GM21737 (cell line): ENCODE results near the gene PCNX1.

ENCODE experiments used
- ATAC-seq: cut with Tn5 transposase; IDR thresholded peaks from one replicate; pipeline ENCODE4 v1.9.1; 2021; ENCODE audit warnings: mild to moderate bottlenecking, moderate library complexity; ENCODE audit not compliant: unreplicated experiment

Gene PCNX1

GRCh38 chr14:70887737-70888499, 19.3 kb upstream of the PCNX1 start:
- no peak for ATAC-seq

GRCh38 chr14:70888681-70889175, 18.5 kb upstream of the PCNX1 start:
- no peak for ATAC-seq

GRCh38 chr14:70889555-70889954, 17.7 kb upstream of the PCNX1 start:
- no peak for ATAC-seq

- ATAC-seq: no peak
These were observed 16.2 kb upstream of the PCNX1 start for GRCh38 chr14:70890826-70891659.

- no peak for ATAC-seq
These were observed 15.5 kb upstream of the PCNX1 start for GRCh38 chr14:70891737-70892136.

- no peak for ATAC-seq
These were observed 14.0 kb upstream of the PCNX1 start for GRCh38 chr14:70893062-70893845.

- ATAC-seq: no peak
These were observed 13.4 kb upstream of the PCNX1 start for GRCh38 chr14:70893858-70894291.

GRCh38 chr14:70894868-70895267, 12.4 kb upstream of the PCNX1 start:
- no peak for ATAC-seq

GRCh38 chr14:70896317-70896716, 10.9 kb upstream of the PCNX1 start:
- ATAC-seq: no peak

- ATAC-seq: no peak
These were observed 10.3 kb upstream of the PCNX1 start for GRCh38 chr14:70896981-70897380.

- ATAC-seq: no peak
These were observed 9.8 kb upstream of the PCNX1 start for GRCh38 chr14:70897464-70897863.

GRCh38 chr14:70898111-70898745, 9.0 kb upstream of the PCNX1 start:
- no peak for ATAC-seq

- no peak for ATAC-seq
These were observed 6.0 kb upstream of the PCNX1 start for GRCh38 chr14:70901269-70901668.

GRCh38 chr14:70902184-70902583, 5.1 kb upstream of the PCNX1 start:
- ATAC-seq: no peak

GRCh38 chr14:70904373-70904772, 2.9 kb upstream of the PCNX1 start:
- no peak for ATAC-seq

- ATAC-seq: no peak
These were observed 2.0 kb upstream of the PCNX1 start for GRCh38 chr14:70905301-70905700.

- no peak for ATAC-seq
These were observed 475 bp upstream of the PCNX1 start for GRCh38 chr14:70906793-70907175.

GRCh38 chr14:70907996-70908934, 1.0 kb downstream of the PCNX1 start:
- ATAC-seq: peak; percentile 21

- ATAC-seq: no peak
These were observed 1.8 kb downstream of the PCNX1 start for GRCh38 chr14:70908935-70909641.
